GM12801 (cell line): ENCODE measurements around the gene KANSL1.

ENCODE experiments used
- TF ChIP-seq, protein P1 (sequence below): IDR thresholded peaks from one replicate; pipeline ENCODE4 v1.5.1; 2011; ENCODE audit warnings: control low read depth; ENCODE audit not compliant: insufficient read length; ENCODE audit errors: extremely low read depth

Gene KANSL1

DNA sequence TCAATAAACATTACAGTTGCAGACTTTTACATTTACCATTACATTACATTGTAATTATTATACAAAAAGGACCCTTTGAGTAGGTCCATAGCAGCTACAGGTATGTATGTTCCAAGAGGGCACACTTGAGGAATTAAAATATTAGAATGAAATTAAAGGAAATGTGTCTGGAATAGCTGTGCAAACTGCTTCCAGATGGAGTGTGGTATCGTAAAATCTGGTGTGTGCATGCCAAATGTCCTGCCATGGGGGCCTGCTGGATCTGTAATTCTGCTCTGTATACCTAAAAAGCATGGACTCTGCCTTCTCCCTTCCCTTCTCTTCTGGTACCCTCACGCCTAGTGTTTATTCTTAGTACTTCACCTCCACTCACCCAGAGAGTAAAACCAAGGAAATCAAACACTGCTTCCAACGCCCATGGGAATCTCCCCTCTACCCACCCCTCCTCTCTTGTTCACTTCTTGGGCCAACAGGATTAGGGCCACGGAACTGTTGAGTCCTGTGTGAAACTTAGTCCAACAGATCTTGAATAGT lies 155.4 kb downstream of the KANSL1 start:
- TF ChIP-seq, protein P1, sequence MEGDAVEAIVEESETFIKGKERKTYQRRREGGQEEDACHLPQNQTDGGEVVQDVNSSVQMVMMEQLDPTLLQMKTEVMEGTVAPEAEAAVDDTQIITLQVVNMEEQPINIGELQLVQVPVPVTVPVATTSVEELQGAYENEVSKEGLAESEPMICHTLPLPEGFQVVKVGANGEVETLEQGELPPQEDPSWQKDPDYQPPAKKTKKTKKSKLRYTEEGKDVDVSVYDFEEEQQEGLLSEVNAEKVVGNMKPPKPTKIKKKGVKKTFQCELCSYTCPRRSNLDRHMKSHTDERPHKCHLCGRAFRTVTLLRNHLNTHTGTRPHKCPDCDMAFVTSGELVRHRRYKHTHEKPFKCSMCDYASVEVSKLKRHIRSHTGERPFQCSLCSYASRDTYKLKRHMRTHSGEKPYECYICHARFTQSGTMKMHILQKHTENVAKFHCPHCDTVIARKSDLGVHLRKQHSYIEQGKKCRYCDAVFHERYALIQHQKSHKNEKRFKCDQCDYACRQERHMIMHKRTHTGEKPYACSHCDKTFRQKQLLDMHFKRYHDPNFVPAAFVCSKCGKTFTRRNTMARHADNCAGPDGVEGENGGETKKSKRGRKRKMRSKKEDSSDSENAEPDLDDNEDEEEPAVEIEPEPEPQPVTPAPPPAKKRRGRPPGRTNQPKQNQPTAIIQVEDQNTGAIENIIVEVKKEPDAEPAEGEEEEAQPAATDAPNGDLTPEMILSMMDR, result no peak

DNA sequence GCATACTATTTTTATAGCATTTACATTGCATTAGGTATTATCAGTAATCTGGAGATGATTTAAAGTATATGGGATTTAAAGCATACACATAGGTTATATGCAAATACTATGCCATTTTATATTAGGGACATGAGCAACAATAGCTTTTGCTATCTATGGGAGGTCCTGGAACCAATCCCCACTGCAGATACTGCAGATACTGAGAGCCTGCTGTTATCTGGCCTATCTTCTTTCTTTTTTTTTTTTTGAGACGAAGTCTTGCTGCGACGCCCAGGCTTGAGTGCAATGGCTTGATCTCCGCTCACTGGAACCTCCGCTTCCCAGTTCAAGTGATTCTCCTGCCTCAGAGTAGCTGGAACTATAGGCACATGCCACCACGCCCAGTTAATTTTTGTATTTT lies 156.7 kb downstream of the KANSL1 start:
- TF ChIP-seq, protein P1, result no peak

DNA sequence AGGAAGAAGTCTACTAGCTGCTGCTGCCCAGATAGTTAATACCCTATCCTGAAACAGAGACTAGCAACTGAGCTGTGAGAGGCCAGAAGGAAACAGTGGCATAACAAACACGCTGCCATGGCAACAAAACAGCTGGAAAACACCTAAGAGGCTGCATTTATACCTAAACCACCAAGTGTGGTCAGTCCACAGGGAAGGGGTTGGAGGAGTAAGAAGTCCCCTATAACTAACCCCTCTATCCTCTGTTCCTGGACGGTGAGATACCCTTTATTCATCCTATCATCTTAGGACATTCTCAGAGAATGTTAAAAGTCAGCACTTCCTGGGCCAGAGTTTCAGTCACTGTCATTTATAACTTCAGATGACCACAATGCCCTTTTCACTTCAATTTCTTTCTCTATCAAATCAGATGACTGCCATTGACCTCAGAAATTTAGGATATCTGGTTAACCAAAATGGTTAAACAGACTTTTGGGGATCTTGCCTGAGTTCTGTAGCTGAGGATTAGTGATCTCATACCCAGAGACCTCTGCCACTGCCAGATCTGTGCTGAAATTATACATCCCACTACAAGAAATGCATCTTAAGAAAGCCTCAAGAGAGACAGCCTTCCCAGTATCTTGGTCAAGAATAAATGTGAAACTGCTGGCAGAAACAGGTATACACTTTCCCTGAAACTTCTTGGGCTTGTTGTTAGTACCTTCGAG lies 158.0 kb downstream of the KANSL1 start:
- TF ChIP-seq, protein P1, result no peak

DNA sequence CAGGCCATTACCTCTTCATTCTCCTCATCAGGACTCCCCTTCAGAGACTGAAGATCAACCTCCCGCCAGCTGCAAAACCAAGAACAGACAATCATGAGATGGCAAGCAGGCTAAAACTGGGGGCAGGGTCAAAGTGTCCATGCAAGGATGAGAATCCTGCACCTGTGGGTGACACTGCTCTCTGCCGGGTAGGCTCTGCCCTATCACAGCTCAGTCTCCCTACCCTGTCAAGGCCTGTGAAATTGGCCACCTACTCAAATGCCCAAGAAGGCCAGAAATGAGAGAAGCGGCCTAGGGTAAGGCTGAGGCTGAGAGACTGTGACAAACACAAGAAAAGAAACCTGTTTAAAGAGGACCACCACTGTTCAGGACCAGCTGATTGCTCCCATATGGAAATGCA lies 159.8 kb downstream of the KANSL1 start:
- TF ChIP-seq, protein P1, result no peak

DNA sequence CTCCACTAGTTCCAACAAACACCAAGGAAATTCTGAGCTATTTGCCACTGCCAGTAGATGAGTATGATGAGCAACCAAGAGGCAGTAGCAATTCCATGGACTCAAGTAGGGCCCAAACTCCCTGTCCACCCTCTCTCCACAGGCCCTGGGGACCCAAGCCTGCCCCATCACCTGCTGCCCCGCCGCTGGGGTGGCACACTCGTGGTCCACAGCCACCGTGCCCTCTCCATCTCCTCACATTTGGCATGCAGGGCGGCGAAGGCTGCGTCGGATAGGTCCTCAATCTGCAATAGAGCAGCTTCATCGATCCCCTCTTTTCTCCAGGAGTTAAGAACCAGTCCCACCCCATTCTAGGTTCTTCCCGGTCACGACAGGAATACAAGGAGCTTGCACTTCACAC lies 160.3 kb downstream of the KANSL1 start:
- TF ChIP-seq, protein P1, result no peak

DNA sequence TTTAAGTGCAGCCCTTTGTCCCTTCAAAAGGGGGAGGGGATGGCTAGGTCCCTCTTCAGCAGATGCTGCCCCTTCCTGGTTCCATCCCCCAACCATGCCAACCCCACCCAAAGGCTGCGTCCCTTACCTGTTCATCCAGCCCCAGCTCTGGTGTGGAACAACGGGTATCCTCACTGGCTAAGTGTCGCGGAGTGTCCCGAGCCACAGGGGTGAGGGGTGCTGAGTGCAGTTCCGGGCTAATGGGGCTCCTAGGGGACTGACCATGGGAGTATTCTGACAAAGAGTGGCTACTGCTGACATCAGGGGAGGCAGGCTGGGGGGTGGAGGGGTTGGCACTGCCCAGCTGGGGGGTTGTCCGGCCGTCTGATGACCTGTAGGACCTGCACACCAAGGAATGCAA lies 161.3 kb downstream of the KANSL1 start:
- TF ChIP-seq, protein P1, result no peak

DNA sequence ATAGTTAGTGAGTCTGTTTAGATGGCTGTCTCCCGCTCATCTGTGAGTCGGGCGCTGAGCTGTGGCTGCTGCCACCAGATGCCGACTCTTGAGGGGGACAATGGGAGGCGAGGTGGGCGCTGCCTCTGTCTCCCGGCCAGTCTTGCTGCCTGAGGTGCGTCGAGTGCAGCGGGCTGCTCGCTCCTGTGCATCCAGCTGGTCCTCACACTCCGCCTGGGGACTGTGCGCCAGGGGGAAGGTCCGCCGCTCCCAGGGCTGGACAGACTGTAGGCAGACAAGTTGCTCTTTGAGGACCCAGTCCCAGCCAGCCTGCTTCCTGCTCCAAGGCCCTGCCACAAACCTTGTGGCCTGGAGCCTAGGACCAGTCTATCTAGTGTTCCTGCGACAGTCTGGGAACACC lies 161.8 kb downstream of the KANSL1 start:
- TF ChIP-seq, protein P1, result no peak

DNA sequence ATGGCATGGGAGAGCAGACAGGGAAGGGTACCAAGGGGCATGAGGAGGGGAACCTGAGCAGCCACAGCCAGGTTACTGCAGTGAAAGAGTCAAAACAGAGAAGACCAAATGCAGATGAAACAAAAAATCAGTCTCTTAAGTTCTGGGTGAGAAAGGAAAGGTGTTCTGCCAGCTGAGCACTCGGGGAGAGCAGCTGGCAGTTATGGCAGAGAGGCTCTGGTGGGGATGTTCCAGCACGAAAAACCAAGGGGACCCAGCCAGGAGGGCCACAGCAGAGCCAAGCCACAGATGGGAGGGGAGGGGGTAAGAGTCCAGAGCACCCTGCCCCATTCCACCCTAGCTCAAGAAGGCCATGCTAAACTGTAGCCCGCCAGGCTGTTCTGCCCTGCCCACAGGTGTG lies 162.5 kb downstream of the KANSL1 start:
- TF ChIP-seq, protein P1, result no peak
